ENCODE measurements around the gene KLHL6.
"Not testable (repeated sequence)": the region's sequence is repeated elsewhere in the genome, so short reads cannot be mapped to it uniquely, and the experiment has no call there.

KLHL6 gene

DNA sequence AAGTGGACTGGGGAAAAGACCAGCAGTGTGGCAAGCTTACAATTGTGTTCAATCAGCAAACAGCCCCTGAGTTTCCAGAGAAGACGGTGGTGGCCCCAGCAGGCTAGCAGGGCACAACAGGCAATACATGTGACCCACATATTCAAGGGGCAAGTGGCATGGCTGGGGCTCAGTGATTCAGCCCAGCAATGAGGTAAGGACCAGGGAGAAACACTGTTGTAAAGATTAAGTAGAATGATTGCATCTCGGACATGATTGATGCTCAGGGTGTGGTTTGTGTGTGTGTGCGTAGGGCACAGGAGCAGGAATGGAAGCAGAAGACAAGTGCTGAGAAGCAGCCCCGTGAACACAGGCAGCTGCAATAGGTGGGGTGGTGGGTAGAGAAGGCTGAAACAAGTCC is 37.9 kb downstream of the KLHL6 start:
- in situ Hi-C loops (cut with HindIII; ENCODE audit: low sequenced_read_pairs) = no loop called here

GRCh38 chr3:183515968-183516851 is 39.3 kb downstream of the KLHL6 start:
- DNase-seq (ENCODE audit: low read depth, low spot score) = no peak
- H3K4me3 ChIP-seq (ENCODE audit: low read depth, low read length) = no peak overlapping the region
- in situ Hi-C loops (cut with HindIII; ENCODE audit: low sequenced_read_pairs) = no loop called here
- no peak for TF ChIP-seq CTCF (IDR thresholded peaks at IDR 0.05; ENCODE audit: low read depth, low read length)

More for the DNA sequence above, 37.9 kb downstream of the KLHL6 start:
- no peak for DNase-seq (ENCODE audit: low read depth, low spot score)
- TF ChIP-seq CTCF (IDR thresholded peaks at IDR 0.05; ENCODE audit: low read depth, low read length) = no peak
- no peak overlapping the region for H3K4me3 ChIP-seq (ENCODE audit: low read depth, low read length)

- no peak overlapping the region for H3K4me3 ChIP-seq (ENCODE audit: low read depth, low read length)
- DNase-seq (ENCODE audit: low read depth, low spot score) = no peak
- TF ChIP-seq CTCF (IDR thresholded peaks at IDR 0.05; ENCODE audit: low read depth, low read length) = no peak
- in situ Hi-C loops (cut with HindIII; ENCODE audit: low sequenced_read_pairs) = no loop called here
Measured at GRCh38 chr3:183514021-183514420, 41.5 kb downstream of the KLHL6 start.

GRCh38 chr3:183513046-183513706 is 42.3 kb downstream of the KLHL6 start:
- DNase-seq (ENCODE audit: low read depth, low spot score) = no peak
- no peak overlapping the region for H3K4me3 ChIP-seq (ENCODE audit: low read depth, low read length)
- no peak for TF ChIP-seq CTCF (IDR thresholded peaks at IDR 0.05; ENCODE audit: low read depth, low read length)
- in situ Hi-C loops (cut with HindIII; ENCODE audit: low sequenced_read_pairs) = no loop called here

DNA sequence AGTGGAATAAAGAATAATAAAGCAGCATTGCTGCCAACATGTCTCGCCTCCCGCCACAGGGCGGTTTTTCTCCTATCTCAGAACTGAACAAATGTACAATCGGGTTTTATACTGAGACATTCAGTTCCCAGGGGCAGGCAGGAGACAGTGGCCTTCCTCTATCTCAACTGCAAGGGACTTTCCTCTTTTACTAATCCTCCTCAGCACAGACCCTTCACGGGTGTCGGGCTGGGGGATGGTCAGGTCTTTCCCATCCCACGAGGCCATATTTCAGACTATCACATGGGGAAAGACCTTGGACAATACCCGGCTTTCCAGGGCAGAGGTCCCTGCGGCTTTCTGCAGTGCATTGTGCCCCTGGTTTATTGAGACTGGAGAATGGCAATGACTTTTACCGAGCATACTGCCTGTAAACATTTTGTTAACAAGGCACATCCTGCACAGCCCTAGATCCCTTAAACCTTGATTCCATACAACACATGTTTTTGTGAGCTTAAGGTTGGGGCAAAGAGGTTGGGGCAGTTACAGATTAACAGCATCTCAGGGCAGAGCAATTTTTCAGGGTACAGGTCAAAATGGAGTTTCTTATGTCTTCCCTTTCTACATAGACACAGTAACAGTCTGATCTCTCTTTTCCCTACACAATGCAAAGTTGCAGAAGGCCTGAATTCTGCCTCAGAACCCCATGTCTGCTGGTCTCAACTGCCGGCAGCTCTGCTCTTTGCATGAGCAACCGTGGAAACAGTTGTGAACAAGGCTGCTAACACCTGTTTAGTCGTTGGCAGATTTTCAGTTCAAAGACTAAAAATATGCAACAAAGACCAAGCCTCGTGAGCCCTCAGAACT is 44.0 kb downstream of the KLHL6 start:
- DNase-seq (ENCODE audit: low read depth, low spot score); in situ Hi-C loops (cut with HindIII; ENCODE audit: low sequenced_read_pairs); H3K4me3 ChIP-seq (ENCODE audit: low read depth, low read length): not testable (repeated sequence)

DNA sequence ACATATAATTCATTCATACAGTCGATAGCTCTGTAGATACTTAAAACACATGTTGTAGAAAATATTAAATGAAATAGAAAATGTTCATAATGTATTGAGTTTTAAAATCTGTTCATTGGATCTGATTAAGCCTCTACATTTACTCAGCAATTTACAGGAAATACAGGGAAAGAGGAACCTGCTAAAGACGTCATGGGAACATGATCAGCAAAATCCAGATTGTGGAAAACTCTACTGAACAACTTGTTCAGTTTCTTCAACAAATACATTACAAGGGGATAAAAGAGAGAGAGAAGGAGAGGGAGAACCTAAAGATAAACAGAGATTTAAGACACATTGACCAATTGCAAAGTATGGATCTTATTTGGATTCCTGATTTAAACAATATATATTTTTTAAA is 46.7 kb downstream of the KLHL6 start:
- no peak for DNase-seq (ENCODE audit: low read depth, low spot score)
- in situ Hi-C loops (cut with HindIII; ENCODE audit: low sequenced_read_pairs) = no loop called here
- no peak for TF ChIP-seq CTCF (IDR thresholded peaks at IDR 0.05; ENCODE audit: low read depth, low read length)
- H3K4me3 ChIP-seq (ENCODE audit: low read depth, low read length) = no peak overlapping the region
